NCI-H1105 treated with DMSO at 0.1 percent for 48 hours (cell line): ENCODE data around the gene TNNT2.

Experiments used
- DNase-seq: peaks from one replicate; lab custom pipeline; 2025; lab: John Stamatoyannopoulos, UW

TNNT2 gene

GRCh38 chr1:201334325-201335173 is 42.9 kb downstream of the TNNT2 start:
- no peak for DNase-seq

- DNase-seq: no peak
Measured at GRCh38 chr1:201332616-201333335, 44.7 kb downstream of the TNNT2 start.

DNA sequence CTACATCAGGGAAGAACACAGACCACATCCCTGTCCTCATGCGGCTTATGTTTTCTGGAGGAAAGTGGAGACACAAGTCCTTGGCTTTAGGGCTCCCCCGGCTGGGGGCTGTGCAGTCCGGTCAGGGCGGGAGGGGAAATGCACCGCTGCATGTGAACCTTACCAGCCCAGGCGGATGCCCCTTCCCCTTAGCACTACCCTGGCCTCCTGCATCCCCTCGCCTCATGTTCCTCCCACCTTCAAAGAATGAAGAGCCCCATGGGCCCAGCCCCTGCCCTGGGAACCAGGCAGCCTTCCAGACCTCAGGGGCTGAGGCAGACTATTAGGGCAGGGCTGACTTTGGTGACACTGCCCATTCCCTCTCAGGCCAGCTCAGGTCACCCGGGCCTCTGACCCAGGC is 45.5 kb downstream of the TNNT2 start:
- no peak for DNase-seq

DNA sequence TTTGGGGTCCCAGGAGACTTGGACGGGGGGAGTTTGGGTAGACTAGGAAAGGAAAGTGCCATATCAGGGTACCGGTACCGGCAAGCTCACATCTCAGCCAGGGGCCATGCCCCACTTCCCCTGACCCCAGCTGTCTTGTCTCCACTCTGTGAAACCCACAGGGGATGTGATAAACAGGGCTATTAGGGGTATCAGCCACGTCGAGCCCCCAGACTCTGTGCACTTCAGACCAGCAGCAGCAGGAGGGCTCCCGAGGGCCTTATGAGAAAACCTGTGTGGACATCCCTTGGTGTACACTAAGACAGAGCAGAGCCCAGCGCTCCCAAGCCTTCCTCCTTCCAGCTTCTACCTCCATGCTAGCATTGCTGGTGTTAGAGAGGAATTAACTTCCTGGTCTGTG is 46.3 kb downstream of the TNNT2 start:
- no peak for DNase-seq

DNA sequence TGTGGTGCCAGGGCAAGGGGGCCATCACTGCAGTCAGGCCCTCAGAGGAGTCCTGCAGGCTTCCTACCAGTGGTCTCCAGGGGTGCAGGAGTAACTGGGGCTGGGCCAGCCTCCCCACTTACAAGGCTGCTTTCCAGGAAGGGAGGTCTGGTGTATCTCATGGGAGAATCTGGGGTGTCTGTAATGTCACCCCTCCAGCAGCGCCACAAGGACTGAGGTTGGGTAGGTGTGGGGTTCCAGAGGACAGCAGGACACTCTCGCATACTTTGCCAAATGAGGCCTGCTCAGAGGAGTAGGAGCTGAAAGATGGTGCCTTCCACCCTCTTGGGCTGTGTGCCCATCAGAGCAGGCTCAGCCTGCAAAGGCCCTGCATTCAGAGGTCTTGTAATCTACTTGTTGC is 46.9 kb downstream of the TNNT2 start:
- DNase-seq: no peak

DNA sequence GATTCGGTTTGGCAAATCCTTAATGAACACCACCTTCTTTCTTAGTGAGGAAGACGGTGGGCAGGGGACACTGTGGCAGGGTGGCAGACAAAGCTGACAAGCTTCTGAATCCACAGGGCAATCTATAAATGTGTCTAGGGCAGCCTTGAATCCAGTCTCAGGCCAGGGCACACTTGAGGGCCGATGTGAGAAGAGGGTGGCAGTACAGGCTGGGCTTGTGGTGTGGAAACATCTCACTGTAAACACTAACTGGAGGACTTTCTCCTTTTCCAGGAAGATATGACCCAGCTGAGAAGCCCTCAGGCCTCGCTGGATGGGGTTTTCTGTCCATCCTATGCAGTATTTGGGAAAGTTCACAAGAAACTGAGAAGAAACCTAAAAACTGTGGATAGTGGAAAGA is 47.7 kb downstream of the TNNT2 start:
- DNase-seq: no peak

DNA sequence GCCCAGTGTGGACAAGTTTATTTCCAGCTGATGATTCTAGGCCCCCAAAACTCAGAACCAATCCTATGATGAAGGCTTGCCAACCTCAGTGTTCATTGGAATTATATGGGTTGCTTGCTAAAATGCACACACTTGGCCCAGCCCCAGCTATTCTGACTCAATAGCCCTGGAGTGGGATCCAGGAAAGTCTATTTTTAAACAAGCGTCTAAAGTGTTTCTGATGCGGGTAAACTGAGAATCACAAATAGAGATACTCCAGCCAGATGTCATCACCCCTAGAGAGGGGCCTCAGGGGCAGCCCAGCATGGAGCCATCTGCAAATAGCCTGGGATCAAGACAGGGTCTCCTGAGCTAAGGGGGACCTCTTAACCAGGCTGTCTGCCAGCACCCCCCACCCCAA is 48.2 kb downstream of the TNNT2 start:
- DNase-seq: no peak

DNA sequence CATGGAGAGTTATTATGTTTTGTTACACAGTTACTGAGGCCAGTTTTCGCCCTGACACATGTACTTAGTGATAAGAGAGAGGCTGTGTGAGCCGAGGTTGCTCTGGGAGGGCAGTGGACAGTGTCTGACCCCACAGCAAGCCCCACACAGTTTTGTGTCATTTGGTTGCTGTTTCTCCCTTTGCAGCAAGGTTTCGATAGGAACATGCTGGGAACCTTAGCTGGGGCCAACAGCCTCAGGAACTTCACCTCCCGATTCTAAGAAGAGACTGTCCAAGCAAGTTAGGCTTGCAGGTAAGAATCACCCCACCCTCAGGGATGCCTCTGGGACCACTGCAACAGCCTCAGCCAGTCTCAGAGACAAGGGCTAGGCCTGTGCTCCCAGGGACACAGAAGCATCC is 48.9 kb downstream of the TNNT2 start:
- DNase-seq: no peak

GRCh38 chr1:201327687-201328240 is 49.7 kb downstream of the TNNT2 start:
- no peak for DNase-seq

DNA sequence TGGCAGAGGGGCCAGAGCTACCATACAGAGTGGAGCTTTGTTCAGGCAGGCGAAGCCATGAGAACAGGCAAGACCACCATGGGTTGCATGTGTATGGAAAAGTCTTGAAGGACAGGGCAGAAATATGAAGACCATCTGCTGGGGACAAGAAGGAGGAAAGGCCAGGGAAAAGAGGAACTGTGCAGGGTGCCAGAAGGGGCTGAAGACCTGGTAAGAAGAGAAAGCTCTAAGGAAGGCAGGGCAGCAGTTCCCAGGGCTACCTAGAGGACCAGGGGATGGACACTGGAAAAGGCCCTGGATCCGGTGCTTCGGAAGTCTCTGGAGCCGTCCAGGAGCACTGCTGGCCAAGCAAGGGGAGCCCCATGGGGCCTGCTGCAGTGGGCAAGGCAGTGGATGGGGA is 50.8 kb downstream of the TNNT2 start:
- no peak for DNase-seq

DNA sequence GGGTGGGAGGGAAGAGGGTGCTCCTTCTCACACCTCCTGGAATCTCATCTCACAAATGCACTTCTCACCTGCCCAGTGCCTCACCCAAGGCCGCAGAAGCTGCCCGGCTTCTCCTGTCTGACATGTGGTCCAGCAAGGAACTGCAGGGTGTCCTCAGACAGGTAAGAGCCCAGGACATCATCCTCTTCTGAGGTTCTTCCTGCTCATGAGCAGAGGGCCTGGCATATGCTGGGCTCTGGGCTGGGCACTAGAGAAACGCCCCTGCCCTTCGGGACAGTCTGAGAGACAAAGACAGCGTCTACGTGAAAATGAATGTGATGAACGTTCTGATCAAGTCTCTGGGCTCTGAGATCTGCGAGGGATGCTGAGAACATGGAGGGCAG is 51.8 kb downstream of the TNNT2 start:
- DNase-seq: no peak

DNA sequence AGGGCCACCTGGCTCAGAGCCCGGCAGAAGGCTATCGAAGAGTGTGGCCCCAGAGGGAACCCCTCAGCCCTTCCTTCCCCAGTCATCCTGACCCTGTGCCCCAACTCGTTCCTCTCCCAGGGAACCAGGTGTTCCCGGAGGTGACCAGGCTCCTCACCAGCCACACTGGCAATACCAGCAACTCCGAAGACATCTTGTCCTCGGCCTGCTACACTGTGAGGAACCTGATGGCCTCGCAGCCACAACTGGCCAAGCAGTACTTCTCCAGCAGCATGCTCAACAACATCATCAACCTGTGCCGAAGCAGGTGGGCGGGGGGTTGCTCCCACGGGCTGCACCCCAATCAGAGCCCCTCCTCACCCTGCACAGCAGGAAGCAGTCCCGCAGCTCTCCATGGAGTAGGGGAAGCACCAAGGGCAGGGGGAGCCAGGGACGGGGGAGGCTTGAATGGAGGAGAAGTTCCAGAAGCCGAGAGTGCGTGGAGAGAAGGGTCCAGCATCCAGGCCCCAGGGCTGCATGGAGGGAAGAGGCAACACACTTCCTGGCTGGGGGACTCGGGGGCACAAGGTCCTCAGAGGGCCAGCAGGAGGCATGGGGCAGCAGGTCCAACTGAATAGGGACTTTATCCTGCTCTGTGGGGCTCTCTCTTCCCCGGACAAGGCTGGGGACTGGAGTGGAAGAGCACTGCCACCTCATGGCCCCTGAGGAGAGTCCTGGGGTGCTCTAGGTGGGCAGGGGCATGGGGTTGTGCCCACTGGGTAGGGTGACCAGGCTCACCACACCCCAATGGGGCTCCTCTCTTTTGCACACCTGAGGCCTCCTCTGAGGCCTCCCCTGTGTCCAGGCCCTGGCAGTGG is 52.4 kb downstream of the TNNT2 start:
- DNase-seq: no peak

GRCh38 chr1:201324306-201324705 is 53.2 kb downstream of the TNNT2 start:
- DNase-seq: no peak

- no peak for DNase-seq
Measured at GRCh38 chr1:201322653-201323510, 54.6 kb downstream of the TNNT2 start.

GRCh38 chr1:201321826-201322390 is 55.6 kb downstream of the TNNT2 start:
- no peak for DNase-seq

- no peak for DNase-seq
Measured at GRCh38 chr1:201320168-201320788, 57.2 kb downstream of the TNNT2 start.

GRCh38 chr1:201319631-201320030 is 57.8 kb downstream of the TNNT2 start:
- no peak for DNase-seq

DNA sequence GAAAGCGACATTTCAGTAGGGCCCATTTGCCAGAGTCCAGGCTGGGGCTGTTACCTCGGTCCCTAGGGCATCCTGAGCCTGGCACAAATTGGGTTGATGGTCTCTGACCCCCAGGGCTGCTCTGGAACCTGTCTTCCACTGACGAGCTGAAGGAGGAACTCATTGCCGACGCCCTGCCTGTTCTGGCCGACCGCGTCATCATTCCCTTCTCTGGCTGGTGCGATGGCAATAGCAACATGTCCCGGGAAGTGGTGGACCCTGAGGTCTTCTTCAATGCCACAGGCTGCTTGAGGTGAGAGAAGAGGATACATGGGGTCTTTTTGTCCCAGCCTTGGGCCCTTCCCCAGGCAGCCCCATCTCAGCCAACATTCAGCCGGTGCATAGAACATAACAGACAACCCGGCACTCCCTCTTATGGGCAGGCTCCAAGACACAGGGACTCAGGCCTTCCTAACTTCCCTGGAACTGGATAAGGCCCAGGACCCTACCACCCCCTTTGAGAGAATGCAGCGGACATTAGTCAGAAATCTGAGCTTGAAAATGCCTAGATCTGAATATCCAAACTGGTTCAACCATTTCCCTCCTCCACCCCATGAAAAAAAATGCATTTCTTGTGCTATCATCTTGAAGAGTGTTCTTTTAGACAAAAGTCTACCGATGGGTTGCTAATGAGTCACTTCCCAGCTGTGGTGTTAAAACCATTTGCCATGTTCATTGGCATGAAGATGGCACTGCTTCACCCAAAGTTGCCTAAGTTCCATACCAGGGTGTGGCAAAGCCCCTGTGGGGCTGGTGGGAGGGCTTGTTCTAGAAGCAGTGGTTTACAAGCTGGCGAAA is 58.8 kb downstream of the TNNT2 start:
- no peak for DNase-seq

DNA sequence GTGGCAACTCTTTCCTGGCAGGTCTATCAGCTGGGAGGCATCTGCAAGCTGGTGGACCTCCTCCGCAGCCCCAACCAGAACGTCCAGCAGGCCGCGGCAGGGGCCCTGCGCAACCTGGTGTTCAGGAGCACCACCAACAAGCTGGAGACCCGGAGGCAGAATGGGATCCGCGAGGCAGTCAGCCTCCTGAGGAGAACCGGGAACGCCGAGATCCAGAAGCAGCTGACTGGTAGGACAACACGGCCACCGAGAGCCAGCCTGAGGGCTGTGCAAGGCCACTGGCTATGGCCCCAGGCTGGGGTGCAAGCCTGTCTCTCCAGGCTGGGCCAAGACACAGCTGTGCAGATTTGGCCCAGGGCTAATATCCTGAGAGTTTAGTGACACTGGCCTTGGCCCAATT is 59.9 kb downstream of the TNNT2 start:
- no peak for DNase-seq

DNA sequence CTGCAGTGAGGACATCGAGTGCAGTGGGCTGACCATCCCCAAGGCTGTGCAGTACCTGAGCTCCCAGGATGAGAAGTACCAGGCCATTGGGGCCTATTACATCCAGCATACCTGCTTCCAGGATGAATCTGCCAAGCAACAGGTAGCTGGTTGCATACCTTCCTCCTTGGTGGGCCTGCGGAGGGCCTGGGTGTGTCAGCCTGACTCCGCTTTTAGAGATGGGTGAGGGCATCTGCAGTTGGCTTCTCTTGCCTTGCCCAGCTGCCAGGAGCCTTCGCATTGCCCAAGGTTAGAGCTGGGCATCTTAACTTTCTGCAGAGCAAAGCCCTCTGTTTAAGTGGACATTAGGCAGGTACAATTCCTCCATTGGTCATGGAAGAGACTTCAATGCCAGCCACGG is 60.9 kb downstream of the TNNT2 start:
- DNase-seq: no peak
